Activated gamma-delta T cell (primary cell): ENCODE data around the gene NID2.

Source experiments
- DNase-seq: peaks from one replicate; lab custom pipeline; 2025; lab: John Stamatoyannopoulos, UW
- total RNA-seq, 2 donors: gene quantifications; one replicate each; lab custom pipeline; 2026; lab: John Stamatoyannopoulos, UW

The NID2 gene
- total RNA-seq, result 0.10 to 0.13 reads per million in 2 donors

- no peak for DNase-seq
These were observed at the start of gene NID2 for GRCh38 chr14:52068615-52069306. Gene NID2, minus strand, starts transcription at chr14:52069059. Its CDS starts 65 bp downstream, at chr14:52068994.

- DNase-seq, result no peak
These were observed 48.4 kb upstream of the NID2 start for GRCh38 chr14:52117111-52117832.

- DNase-seq, result no peak
These were observed 46.4 kb upstream of the NID2 start for GRCh38 chr14:52115286-52115685.

GRCh38 chr14:52112336-52113018 is 43.6 kb upstream of the NID2 start:
- DNase-seq, result no peak

GRCh38 chr14:52111583-52111982 is 42.7 kb upstream of the NID2 start:
- DNase-seq, result no peak

GRCh38 chr14:52110441-52111086 is 41.7 kb upstream of the NID2 start:
- DNase-seq, result no peak

GRCh38 chr14:52108823-52109222 is 40.0 kb upstream of the NID2 start:
- no peak for DNase-seq

- DNase-seq, result no peak
These were observed 38.0 kb upstream of the NID2 start for GRCh38 chr14:52106840-52107239.

- DNase-seq, result no peak
These were observed 34.6 kb upstream of the NID2 start for GRCh38 chr14:52103416-52103815.

- no peak for DNase-seq
These were observed 26.9 kb upstream of the NID2 start for GRCh38 chr14:52095794-52096193.

- no peak for DNase-seq
These were observed 26.5 kb upstream of the NID2 start for GRCh38 chr14:52095336-52095735.

GRCh38 chr14:52094546-52095271 is 25.9 kb upstream of the NID2 start:
- DNase-seq, result no peak

- DNase-seq, result no peak
These were observed 23.1 kb upstream of the NID2 start for GRCh38 chr14:52091928-52092327.

- no peak for DNase-seq
These were observed 22.1 kb upstream of the NID2 start for GRCh38 chr14:52090936-52091335.

- no peak for DNase-seq
These were observed 20.4 kb upstream of the NID2 start for GRCh38 chr14:52089218-52089617.

GRCh38 chr14:52086711-52087110 is 17.9 kb upstream of the NID2 start:
- DNase-seq, result no peak

- no peak for DNase-seq
These were observed 14.0 kb upstream of the NID2 start for GRCh38 chr14:52082903-52083302.

- DNase-seq, result no peak
These were observed 13.1 kb upstream of the NID2 start for GRCh38 chr14:52081964-52082363.

- DNase-seq, result no peak
These were observed 12.2 kb upstream of the NID2 start for GRCh38 chr14:52080808-52081755.

- no peak for DNase-seq
These were observed 11.4 kb upstream of the NID2 start for GRCh38 chr14:52080158-52080800.
